ENCODE results near the gene FMNL2. TPM values are rescaled to one million over a fixed set of nuclear protein-coding genes. Genes with fewer than 3 reads are reported as not detected.

FMNL2 gene
- total and polyA plus RNA-seq, 8 donors, result 7.8 to 100.0 (median 36.5) TPM

GRCh38 chr2:152465541-152465940 lies 130.6 kb downstream of the FMNL2 start:
- intact Hi-C loops (cut with DNase I; ENCODE audit: low total_unique reads), result no loop called here
- no peak for DNase-seq
- TF ChIP-seq EP300 (IDR thresholded peaks at IDR 0.05) (no peak), POLR2A (IDR thresholded peaks at IDR 0.05) (no peak), CTCF (IDR thresholded peaks at IDR 0.05) (no peak), POLR2AphosphoS5 (IDR thresholded peaks at IDR 0.05) (no peak)
- H3K4me3 ChIP-seq, result no peak overlapping the region
- peaks cover 33 to 65% (median 48%) of the 10 kb centered on the region in 4 donors for H3K4me1 ChIP-seq
- H3K27ac ChIP-seq, result no peak overlapping the region
- WGBS, 5 donors, result 32 to 53% (median 38%) methylated on average over 3 of the region's 3 CpGs
- no peaks in the 10 kb centered on the region for H3K36me3 ChIP-seq
- no peaks in the 10 kb centered on the region for H3K9me3 ChIP-seq
- no peaks in the 10 kb centered on the region for H3K27me3 ChIP-seq

- TF ChIP-seq CTCF (IDR thresholded peaks at IDR 0.05) (no peak), POLR2A (IDR thresholded peaks at IDR 0.05) (no peak), EP300 (IDR thresholded peaks at IDR 0.05) (no peak), POLR2AphosphoS5 (IDR thresholded peaks at IDR 0.05) (no peak)
- Histone ChIP-seq H3K4me3 (no peak overlapping the region), H3K9me3 (no peaks in the 10 kb centered on the region), H3K27me3 (no peaks in the 10 kb centered on the region), H3K27ac (peak overlapping the region in 1 of 5 donors; percentile 71), H3K4me1 (peaks cover 33 to 70% (median 53%) of the 10 kb centered on the region in 4 donors), H3K36me3 (no peaks in the 10 kb centered on the region)
- 52 to 72% (median 62%) methylated on average over 6 of the region's 6 CpGs for WGBS, 5 donors
- DNase-seq, result no peak
- intact Hi-C loops (cut with DNase I; ENCODE audit: low total_unique reads), result no loop called here
Measured at GRCh38 chr2:152466041-152466440, 131.1 kb downstream of the FMNL2 start.

- Histone ChIP-seq H3K9me3 (no peaks in the 10 kb centered on the region), H3K36me3 (no peaks in the 10 kb centered on the region), H3K4me3 (no peak overlapping the region), H3K27ac (peak overlapping the region in 4 of 5 donors; percentile 35 to 71 (median 66)), H3K27me3 (no peaks in the 10 kb centered on the region), H3K4me1 (peaks cover 43 to 81% (median 63%) of the 10 kb centered on the region in 4 donors)
- no peak for DNase-seq
- WGBS, 5 donors, result 38 to 48% (median 41%) methylated on average over 10 of the region's 10 CpGs
- no peak for TF ChIP-seq POLR2A (IDR thresholded peaks at IDR 0.05)
- no peak for TF ChIP-seq EP300 (IDR thresholded peaks at IDR 0.05)
- no peak for TF ChIP-seq POLR2AphosphoS5 (IDR thresholded peaks at IDR 0.05)
- TF ChIP-seq CTCF (IDR thresholded peaks at IDR 0.05), result no peak
- intact Hi-C loops (cut with DNase I; ENCODE audit: low total_unique reads), result no loop called here
Measured at GRCh38 chr2:152466980-152467676, 132.2 kb downstream of the FMNL2 start.

- no peak for DNase-seq
- Histone ChIP-seq H3K4me3 (no peak overlapping the region), H3K27ac (peak overlapping the region in 4 of 5 donors; percentile 3 to 71 (median 66)), H3K4me1 (peaks cover 49 to 88% (median 68%) of the 10 kb centered on the region in 4 donors), H3K9me3 (no peaks in the 10 kb centered on the region), H3K36me3 (no peaks in the 10 kb centered on the region), H3K27me3 (no peaks in the 10 kb centered on the region)
- 38 to 62% (median 44%) methylated on average over 4 of the region's 4 CpGs for WGBS, 5 donors
- intact Hi-C loops (cut with DNase I; ENCODE audit: low total_unique reads), result no loop called here
- no peak for TF ChIP-seq POLR2AphosphoS5 (IDR thresholded peaks at IDR 0.05)
- TF ChIP-seq EP300 (IDR thresholded peaks at IDR 0.05), result no peak
- TF ChIP-seq CTCF (IDR thresholded peaks at IDR 0.05), result no peak
Measured at GRCh38 chr2:152467677-152468410, 132.9 kb downstream of the FMNL2 start.

Data from stomach (tissue), 9 donors.